HG02885 (cell line): ENCODE data around the gene SPTB.

ENCODE experiments used
- ATAC-seq: cut with Tn5 transposase; IDR thresholded peaks from one replicate; pipeline ENCODE4 v1.9.1; 2021; ENCODE audit warnings: mild to moderate bottlenecking; ENCODE audit not compliant: unreplicated experiment, poor library complexity

Gene SPTB

GRCh38 chr14:64889352-64889751, 9.6 kb upstream of the SPTB start:
- ATAC-seq, result no peak

DNA sequence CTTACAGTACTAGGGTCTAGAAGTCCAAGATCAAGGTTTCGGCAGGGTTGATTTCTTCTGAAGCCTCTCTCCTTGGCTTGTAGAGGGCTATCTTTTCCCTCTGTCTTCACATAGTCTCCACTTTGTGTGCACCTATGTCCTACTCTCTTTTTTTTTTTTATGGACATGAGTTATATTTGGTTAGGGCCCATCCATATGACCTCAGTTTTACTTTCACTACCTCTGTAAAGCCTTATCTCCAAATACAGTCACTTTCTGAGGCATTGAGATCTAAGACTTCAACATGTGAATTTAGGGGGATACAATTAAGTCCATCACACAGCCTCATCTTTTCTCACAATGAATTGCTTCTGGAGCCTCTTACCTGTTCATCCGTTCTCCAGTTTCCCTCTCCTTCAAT, 5.9 kb upstream of the SPTB start:
- ATAC-seq, result no peak

GRCh38 chr14:64880221-64881121, 764 bp upstream of the SPTB start:
- peak; percentile 44 for ATAC-seq

- peak; percentile 5 for ATAC-seq
These were observed 671 bp downstream of the SPTB start for GRCh38 chr14:64878837-64879634.

GRCh38 chr14:64877846-64878245, 1.9 kb downstream of the SPTB start:
- no peak for ATAC-seq

- no peak for ATAC-seq
These were observed 4.4 kb downstream of the SPTB start for GRCh38 chr14:64875350-64875749.

GRCh38 chr14:64873506-64874219, 6.0 kb downstream of the SPTB start:
- no peak for ATAC-seq

GRCh38 chr14:64871344-64871743, 8.4 kb downstream of the SPTB start:
- no peak for ATAC-seq

GRCh38 chr14:64870160-64870559, 9.5 kb downstream of the SPTB start:
- no peak for ATAC-seq

DNA sequence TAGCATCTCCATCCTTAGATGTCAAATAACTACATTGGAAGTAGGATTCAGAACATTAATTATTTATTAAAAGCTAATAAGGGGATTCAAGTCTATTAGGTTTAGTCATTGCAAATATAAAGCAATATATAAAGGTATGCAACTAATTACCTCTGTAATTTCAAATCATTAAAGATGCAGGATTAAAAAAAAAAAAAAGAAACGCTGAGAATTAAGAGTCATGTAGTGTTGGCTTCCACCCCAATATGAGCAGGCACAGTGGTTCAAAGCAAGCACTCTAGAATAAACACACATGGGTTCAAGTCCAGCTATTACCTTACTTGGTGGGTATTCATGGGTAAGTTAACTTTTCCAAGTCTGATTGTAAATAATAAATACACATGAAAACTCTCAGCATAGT, 10.9 kb downstream of the SPTB start:
- ATAC-seq, result no peak

GRCh38 chr14:64868379-64868778, 11.3 kb downstream of the SPTB start:
- no peak for ATAC-seq

GRCh38 chr14:64867182-64867581, 12.5 kb downstream of the SPTB start:
- ATAC-seq, result no peak

DNA sequence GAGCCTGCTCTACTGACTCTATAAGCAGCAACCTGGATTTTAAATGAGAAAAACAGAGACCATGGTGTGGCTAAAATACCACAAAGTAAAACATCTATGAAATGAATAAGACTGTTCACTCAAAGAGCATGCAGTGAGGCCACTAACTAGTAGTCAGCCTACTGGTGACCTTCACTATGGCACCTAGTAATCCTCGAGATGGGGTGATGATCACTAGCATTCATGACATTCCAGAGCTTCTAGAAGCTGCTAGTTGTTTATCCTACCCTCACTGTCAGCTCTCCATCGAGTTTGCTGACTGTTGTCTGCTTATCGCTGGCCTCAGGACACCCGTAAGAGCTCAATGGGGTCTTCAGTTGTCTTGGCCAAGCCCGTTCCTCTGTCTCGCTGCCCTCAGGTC, 13.7 kb downstream of the SPTB start:
- no peak for ATAC-seq

DNA sequence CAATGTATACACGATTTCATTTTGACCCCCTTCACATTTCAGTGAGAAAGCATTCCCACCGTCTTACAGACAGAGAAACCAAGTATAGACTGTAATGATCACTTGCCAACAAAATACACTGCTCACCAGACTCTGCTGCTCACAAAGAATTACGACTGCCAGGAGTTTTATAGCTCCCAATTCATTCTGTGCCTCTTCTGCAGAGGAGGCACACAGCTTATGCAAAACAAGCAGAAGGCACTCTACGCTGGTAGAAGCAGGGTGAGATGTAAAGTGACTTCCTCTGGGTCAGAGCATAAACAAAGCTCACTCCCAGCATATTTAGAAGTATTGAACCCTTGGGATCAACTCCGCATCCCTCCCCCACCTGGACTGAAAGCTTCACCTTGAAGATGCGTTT, 14.6 kb downstream of the SPTB start:
- ATAC-seq, result no peak

- no peak for ATAC-seq
These were observed 15.4 kb downstream of the SPTB start for GRCh38 chr14:64864258-64864657.

DNA sequence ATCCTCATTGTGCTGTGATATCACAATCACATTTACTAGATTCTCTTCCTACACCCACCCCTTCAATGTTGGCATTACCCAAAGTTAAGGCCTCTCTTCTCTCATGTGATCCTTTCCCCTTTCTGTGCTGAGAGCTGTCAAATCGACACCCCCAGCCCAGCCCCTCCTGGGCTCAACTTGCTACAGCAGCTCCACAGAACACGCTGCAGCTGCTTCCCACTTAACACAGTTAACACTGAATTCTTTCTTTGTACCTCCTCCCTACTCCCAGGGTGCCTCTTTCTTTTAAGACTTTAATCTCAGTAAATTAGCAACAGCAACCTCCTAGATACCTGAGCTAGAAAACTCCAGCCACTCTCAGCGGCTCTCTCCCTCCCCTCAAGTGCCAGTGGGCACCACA, 17.8 kb downstream of the SPTB start:
- no peak for ATAC-seq

GRCh38 chr14:64860039-64860438, 19.7 kb downstream of the SPTB start:
- ATAC-seq, result no peak

DNA sequence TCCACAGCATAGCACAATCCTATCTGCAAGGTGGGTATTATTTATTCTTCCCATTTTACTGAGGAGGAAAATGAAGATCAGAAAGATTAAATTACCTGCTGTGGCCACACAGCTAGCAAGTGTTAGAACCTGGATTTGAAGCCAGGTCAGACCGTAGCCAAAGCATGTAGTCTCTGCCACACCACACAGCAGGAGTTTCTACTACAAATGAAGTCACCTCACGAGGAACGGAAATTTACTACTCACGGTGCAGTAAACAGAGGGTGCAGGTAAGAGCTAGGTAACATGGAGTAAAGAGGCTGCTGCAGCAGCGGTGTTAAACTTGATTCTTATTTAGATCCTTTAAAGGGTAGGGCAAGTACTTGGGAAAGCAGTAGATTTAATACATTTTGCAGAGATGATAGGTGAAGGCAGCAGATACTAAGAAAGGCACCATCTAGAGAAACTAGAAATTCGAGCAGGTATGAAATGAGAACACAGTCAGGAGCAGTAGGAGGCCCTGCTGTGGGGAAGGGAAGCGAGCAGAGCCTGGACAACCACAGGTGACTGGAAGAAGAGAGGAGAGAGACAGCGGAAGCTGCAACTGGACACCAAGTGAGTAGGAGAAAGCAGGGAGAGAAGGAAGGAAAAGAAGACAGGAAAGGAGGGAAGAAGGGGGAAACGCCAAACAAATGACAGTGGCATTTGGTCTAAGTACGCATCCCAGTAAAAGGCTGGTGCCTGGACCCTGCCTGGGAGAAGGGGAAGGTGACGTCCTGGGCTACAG, 21.5 kb downstream of the SPTB start:
- no peak for ATAC-seq

DNA sequence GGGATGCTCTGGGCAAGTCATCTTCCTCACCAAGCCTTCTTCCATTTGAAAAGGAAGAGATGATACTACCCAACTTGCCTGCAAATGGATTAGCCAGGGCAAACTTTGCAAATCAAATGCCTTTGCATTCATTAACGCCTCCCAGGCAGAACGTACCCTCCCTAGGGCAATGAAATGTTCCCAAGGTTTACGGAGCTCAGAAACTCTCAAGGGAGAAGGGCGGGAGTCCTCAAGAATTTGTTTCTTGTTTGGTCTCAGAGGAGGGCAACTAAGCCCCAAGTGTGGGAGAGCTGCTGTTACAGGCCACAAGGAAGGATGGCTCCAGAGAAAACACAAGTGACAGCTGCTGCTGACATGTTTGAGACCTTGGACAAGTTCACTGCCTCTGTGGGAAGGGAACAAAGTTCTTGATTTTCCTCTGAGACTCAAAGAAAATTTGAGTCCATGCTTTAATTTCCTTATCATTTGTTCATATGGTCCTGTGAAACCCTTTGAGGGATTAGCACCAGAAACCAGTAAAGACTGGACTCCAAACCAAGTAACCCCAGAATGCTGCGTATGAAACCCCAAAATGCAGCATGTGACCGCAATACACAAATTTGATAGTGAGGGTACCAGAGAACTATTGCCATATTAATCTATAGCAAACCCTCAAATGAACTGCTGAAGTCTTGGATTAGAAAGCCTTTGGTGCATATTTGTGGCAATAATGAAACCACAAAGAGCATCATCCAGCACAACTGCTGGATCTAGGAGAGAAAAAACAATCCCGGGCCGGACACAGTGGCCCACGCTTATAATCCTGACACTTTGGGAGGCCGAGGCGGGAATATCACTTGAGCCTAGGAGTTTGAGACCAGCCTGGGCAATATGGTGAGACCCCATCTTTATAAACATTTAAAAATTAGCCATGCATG, 22.9 kb downstream of the SPTB start:
- ATAC-seq, result no peak
